GM23338 (cell line): ENCODE measurements around the gene YIF1A. TPM values are rescaled to one million over a fixed set of nuclear protein-coding genes. Genes with fewer than 3 reads are reported as not detected.

Experiments
- ATAC-seq: fragments of 200-7000 bp; cut with Tn5 transposase; 3 replicates; pipeline ENCODE4 v1.9.1; 2020
- DNase-seq: peaks from one replicate; pipeline ENCODE4 v3.0.0-alpha.2; 2015; ENCODE audit warnings: low spot score
- H2AFZ ChIP-seq: fragments of 200-600 bp; sonication (generic); 2 replicates; pipeline ENCODE4 v1.8.0; 2016; ENCODE audit warnings: antibody characterized with exemption, mild to moderate bottlenecking, moderate library complexity
- H3F3A ChIP-seq: fragments of 200-600 bp; sonication (generic); replicated peaks from 2 replicates; pipeline ENCODE4 v1.8.0; 2017; ENCODE audit warnings: antibody characterized with exemption, mixed run types, low read depth
- H3K27ac ChIP-seq: fragments of 200-600 bp; sonication (generic); 2 replicates; pipeline ENCODE4 v1.6.1; 2016; ENCODE audit warnings: low read depth
- H3K27me3 ChIP-seq: fragments of 200-600 bp; sonication (generic); 2 replicates; pipeline ENCODE4 v1.8.0; 2016; ENCODE audit warnings: mild to moderate bottlenecking, mixed run types, moderate library complexity; ENCODE audit not compliant: insufficient read depth
- H3K36me3 ChIP-seq: fragments of 200-600 bp; sonication (generic); 2 replicates; pipeline ENCODE4 v1.8.0; 2016; ENCODE audit warnings: mild to moderate bottlenecking; ENCODE audit not compliant: insufficient read depth
- H3K4me1 ChIP-seq: fragments of 200-600 bp; sonication (generic); 2 replicates; pipeline ENCODE4 v1.8.0; 2016; ENCODE audit warnings: mild to moderate bottlenecking, moderate library complexity; ENCODE audit not compliant: insufficient read depth
- H3K4me2 ChIP-seq: fragments of 200-600 bp; sonication (generic); 2 replicates; pipeline ENCODE4 v1.7.1; 2017; ENCODE audit warnings: mixed run types
- H3K4me3 ChIP-seq: fragments of 200-600 bp; sonication (generic); 2 replicates; pipeline ENCODE4 v1.6.1; 2016; ENCODE audit warnings: mixed run types
- H3K79me2 ChIP-seq: fragments of 200-600 bp; sonication (generic); replicated peaks from 2 replicates; pipeline ENCODE4 v1.8.0; 2017; ENCODE audit warnings: mild to moderate bottlenecking; ENCODE audit not compliant: insufficient read depth
- H3K9me2 ChIP-seq: fragments of 200-600 bp; sonication (generic); 2 replicates; pipeline ENCODE4 v1.8.0; 2017; ENCODE audit not compliant: insufficient read depth
- H4K20me1 ChIP-seq: fragments of 200-600 bp; sonication (generic); replicated peaks from 2 replicates; pipeline ENCODE4 v1.8.0; 2017; ENCODE audit warnings: mild to moderate bottlenecking; ENCODE audit not compliant: insufficient read depth
- H3K27ac Mint-ChIP-seq: 2 replicates; pipeline ENCODE4 v1.8.0; 2020; ENCODE audit warnings: inconsistent platforms, mild to moderate bottlenecking, moderate library complexity, mixed read lengths
- H3K27me3 Mint-ChIP-seq: 3 replicates; pipeline ENCODE4 v1.8.0; 2022; ENCODE audit warnings: low read depth, mild to moderate bottlenecking, moderate library complexity, mixed read lengths, inconsistent platforms; ENCODE audit not compliant: insufficient read depth, poor library complexity
- H3K36me3 Mint-ChIP-seq: 3 replicates; pipeline ENCODE4 v1.8.0; 2021; ENCODE audit warnings: low read depth, mild to moderate bottlenecking, inconsistent platforms, moderate library complexity, mixed read lengths
- H3K4me1 Mint-ChIP-seq: 3 replicates; pipeline ENCODE4 v1.8.0; 2020; ENCODE audit warnings: mild to moderate bottlenecking, inconsistent platforms, mixed read lengths
- H3K4me3 Mint-ChIP-seq: 3 replicates; pipeline ENCODE4 v1.8.0; 2021; ENCODE audit warnings: moderate library complexity, mild to moderate bottlenecking, inconsistent platforms, mixed read lengths
- H3K9me3 Mint-ChIP-seq: 3 replicates; pipeline ENCODE4 v1.8.0; 2020; ENCODE audit warnings: moderate library complexity, mild to moderate bottlenecking, inconsistent platforms, mixed read lengths
- CREB1 ChIP-seq: fragments of 250-450 bp; sonication (Bioruptor Pico); IDR thresholded peaks from 2 replicates; pipeline ENCODE4 v1.5.0; 2020; ENCODE audit warnings: low read depth, mild to moderate bottlenecking, moderate library complexity
- CTCF ChIP-seq, 2 experiments: fragments of 200-600 bp in 1 of 2; sonication (generic) in 1 of 2; conservative IDR thresholded peaks; 2 replicates each; pipeline versions ENCODE4 v1.5.1 to v1.6.1; 2016 to 2017; ENCODE audit warnings: antibody characterized with exemption in 2 of 2, low read depth in 2 of 2, mild to moderate bottlenecking in 2 of 2, moderate library complexity in 1 of 2
- ETS1 ChIP-seq: IDR thresholded peaks from 2 replicates; pipeline ENCODE4 v1.6.1; 2016; ENCODE audit warnings: antibody characterized with exemption
- EZH2 ChIP-seq: fragments of 200-600 bp; sonication (generic); IDR thresholded peaks from one replicate; pipeline ENCODE4 v1.8.0; 2017; ENCODE audit warnings: antibody characterized with exemption, mild to moderate bottlenecking, low read depth; ENCODE audit not compliant: unreplicated experiment
- EZH2phosphoT487 ChIP-seq: fragments of 200-600 bp; sonication (generic); IDR thresholded peaks from one replicate; pipeline ENCODE4 v1.8.1; 2018; ENCODE audit warnings: antibody characterized with exemption; ENCODE audit not compliant: unreplicated experiment
- JUNB ChIP-seq: IDR thresholded peaks from one replicate; pipeline ENCODE4 v1.6.1; 2016; ENCODE audit warnings: antibody characterized with exemption; ENCODE audit not compliant: unreplicated experiment
- POLR2AphosphoS5 ChIP-seq: IDR thresholded peaks from 2 replicates; pipeline ENCODE4 v1.6.1; 2016; ENCODE audit warnings: antibody characterized with exemption, low read depth
- REST ChIP-seq: IDR thresholded peaks from one replicate; pipeline ENCODE4 v1.6.1; 2018; ENCODE audit warnings: antibody characterized with exemption; ENCODE audit not compliant: unreplicated experiment
- STAT1 ChIP-seq: IDR thresholded peaks from one replicate; pipeline ENCODE4 v1.6.1; 2016; ENCODE audit warnings: antibody characterized with exemption; ENCODE audit not compliant: unreplicated experiment
- ZNF331 ChIP-seq: fragments of 250-450 bp; sonication (Bioruptor Pico); IDR thresholded peaks from 2 replicates; pipeline ENCODE4 v1.5.0; 2020; ENCODE audit warnings: low read depth, mild to moderate bottlenecking, moderate library complexity
- ZNF462 ChIP-seq: fragments of 250-450 bp; sonication (Bioruptor Pico); IDR thresholded peaks from 2 replicates; pipeline ENCODE4 v1.5.0; 2020; ENCODE audit warnings: mild to moderate bottlenecking, moderate library complexity
- polyA plus RNA-seq: library from polyadenylated mRNA; unstranded; fragments of >200 nt; fragmentation: Nextera tagmentation; extraction: Ambion mirVana; gene quantifications from 2 replicates; pipeline ENCODE4 v1.2.1, GENCODE V29; 2016
- total RNA-seq: library from RNA; depleted of rRNA; stranded (reverse); fragments of >200 nt; shearing (Covaris generic); gene quantifications from 2 replicates; pipeline ENCODE4 v1.2.3, GENCODE V29; 2014

Gene YIF1A
- total and polyA plus RNA-seq, 2 experiments from 2014 or later: 75.6 to 87.0 TPM

- no peak for TF ChIP-seq ZNF462 (CRISPR knock-in tag)
- TF ChIP-seq EZH2: no peak
- TF ChIP-seq STAT1: no peak
- TF ChIP-seq POLR2AphosphoS5: no peak
- no peak for TF ChIP-seq CTCF (conservative IDR thresholded peaks at IDR 0.05; ENCODE audit: low read depth in 2 of 2)
- no peak for TF ChIP-seq CREB1
Observed at GRCh38 chr11:66280428-66280827, 8.5 kb downstream of the YIF1A start (continued).

- no peak overlapping the region for H3K27ac Mint-ChIP-seq
- no peak overlapping the region for H3K27ac ChIP-seq
- peaks cover 26% of the 10 kb centered on the region for H3K27me3 Mint-ChIP-seq
- TF ChIP-seq CREB1 (no peak), ZNF331 (CRISPR knock-in tag) (no peak), EZH2phosphoT487 (no peak), REST (no peak), ETS1 (no peak), JUNB (no peak)
Observed at GRCh38 chr11:66279092-66279734, 9.7 kb downstream of the YIF1A start.

More at GRCh38 chr11:66279092-66279734, 9.7 kb downstream of the YIF1A start:
- Histone ChIP-seq H4K20me1 (no peaks in the 10 kb centered on the region; the same call in none of the 2 replicates), H3K4me3 (peak overlapping the region; percentile 53), H2AFZ (no peak overlapping the region; the same call in 1 of the 2 replicates), H3F3A (0 out of 2 replicates have a peak, but pooled peaks cover 11% of the 10 kb centered on the region), H3K79me2 (no peaks in the 10 kb centered on the region), H3K36me3 (no peaks in the 10 kb centered on the region), H3K4me1 (peaks cover 9% of the 10 kb centered on the region), H3K27me3 (no peaks in the 10 kb centered on the region), H3K9me2 (no peaks in the 10 kb centered on the region), H3K4me2 (peak overlapping the region; percentile 86)
- peaks cover 32% of the 10 kb centered on the region for H3K4me1 Mint-ChIP-seq
- ATAC-seq: no peak
- no peaks in the 10 kb centered on the region for H3K9me3 Mint-ChIP-seq
- DNase-seq: peak; percentile 63
- H3K4me3 Mint-ChIP-seq: peak overlapping the region; percentile 73
- H3K36me3 Mint-ChIP-seq: peaks cover 3% of the 10 kb centered on the region
